ENCODE measurements around the gene GHR.

The GHR gene

DNA sequence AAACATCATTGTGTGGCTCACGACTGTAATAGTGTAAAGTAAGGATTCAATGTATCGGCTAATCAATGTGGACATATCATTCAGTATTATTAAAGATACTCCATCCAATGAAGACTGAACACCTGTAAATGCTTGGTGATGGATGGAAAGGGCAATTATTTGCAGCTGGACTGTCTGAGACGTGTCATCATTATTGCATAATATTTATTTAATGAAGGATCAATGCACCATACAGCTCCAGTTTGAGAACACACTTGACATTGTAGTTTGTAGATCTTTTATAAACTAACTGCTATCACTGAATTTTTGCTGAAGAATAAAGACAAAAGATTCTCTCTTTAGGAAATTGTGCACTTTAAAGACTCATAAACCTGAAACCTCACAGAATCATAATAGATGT lies 215.7 kb downstream of the GHR start:
- TF ChIP-seq, protein P1, sequence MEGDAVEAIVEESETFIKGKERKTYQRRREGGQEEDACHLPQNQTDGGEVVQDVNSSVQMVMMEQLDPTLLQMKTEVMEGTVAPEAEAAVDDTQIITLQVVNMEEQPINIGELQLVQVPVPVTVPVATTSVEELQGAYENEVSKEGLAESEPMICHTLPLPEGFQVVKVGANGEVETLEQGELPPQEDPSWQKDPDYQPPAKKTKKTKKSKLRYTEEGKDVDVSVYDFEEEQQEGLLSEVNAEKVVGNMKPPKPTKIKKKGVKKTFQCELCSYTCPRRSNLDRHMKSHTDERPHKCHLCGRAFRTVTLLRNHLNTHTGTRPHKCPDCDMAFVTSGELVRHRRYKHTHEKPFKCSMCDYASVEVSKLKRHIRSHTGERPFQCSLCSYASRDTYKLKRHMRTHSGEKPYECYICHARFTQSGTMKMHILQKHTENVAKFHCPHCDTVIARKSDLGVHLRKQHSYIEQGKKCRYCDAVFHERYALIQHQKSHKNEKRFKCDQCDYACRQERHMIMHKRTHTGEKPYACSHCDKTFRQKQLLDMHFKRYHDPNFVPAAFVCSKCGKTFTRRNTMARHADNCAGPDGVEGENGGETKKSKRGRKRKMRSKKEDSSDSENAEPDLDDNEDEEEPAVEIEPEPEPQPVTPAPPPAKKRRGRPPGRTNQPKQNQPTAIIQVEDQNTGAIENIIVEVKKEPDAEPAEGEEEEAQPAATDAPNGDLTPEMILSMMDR (IDR thresholded peaks at IDR 0.05), result no peak

DNA sequence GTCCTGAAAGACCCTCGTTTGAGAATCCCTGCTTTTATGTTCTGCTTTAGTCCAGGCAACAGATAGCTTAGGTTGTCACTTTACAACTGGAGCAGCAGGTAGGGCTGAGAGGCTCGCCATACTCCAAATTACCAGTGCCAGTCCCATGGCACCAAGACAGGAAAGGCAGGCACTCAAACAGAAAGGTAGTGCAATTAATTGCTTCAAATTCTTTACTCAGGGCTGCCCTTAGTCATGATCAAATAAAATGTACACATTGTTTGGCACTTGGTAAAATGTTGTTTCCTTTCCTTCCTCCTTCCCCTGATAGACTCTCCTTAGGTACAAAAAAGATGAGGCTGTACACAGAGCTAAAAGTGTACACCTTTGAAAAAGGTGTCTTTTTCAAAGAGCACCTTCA lies 217.6 kb downstream of the GHR start:
- TF ChIP-seq, protein P1 (IDR thresholded peaks at IDR 0.05), result no peak

DNA sequence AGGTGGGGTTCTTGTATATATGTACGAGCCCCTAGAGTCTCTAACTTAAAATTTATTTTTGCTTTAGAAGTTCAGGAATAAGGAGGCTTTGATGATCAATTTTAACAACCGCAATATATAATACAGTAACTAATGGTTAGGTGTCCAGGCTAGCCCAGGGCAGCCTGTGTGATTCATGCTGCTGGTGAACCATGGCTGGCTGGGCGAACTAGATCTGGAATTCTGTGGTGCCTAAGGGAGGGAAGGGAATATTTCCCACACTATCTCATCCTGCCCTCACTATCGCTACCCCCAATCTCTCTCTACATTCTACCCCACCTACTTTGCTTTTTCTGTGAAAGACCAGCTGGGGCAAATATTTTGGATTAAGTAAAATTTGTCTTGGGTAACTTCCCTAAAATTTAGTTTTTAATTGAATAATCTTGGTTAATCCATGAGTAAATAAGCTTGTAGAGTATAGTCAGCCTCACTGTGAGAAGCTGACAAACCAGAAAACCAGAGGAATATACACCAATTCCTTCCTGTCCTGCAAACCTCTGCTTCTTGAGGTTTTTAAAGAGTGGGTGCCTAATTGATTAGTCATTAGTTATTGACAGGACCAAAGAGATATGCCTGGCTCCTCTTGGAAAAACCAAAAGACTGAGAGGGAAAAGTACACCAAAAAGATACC lies 218.2 kb downstream of the GHR start:
- TF ChIP-seq, protein P1 (IDR thresholded peaks at IDR 0.05), result no peak

DNA sequence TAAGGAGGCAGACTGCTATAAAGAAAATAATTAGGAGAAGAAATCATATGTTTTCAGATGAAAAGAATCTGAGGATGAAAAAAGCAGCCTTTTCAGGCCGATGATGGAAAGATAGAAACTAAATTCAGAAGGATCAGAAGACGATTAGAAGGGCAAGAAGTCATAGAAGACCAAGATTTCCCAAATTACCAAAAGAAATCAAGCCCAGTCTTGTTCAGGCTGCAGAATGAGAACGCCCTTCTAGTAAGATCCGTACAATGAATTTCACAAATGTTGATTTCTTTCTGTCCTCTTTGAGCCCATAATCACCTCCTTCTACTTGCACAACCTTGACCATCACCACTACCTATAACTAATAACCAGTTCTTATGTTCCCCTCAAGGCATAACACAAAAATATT lies 218.8 kb downstream of the GHR start:
- TF ChIP-seq, protein P1 (IDR thresholded peaks at IDR 0.05), result no peak

DNA sequence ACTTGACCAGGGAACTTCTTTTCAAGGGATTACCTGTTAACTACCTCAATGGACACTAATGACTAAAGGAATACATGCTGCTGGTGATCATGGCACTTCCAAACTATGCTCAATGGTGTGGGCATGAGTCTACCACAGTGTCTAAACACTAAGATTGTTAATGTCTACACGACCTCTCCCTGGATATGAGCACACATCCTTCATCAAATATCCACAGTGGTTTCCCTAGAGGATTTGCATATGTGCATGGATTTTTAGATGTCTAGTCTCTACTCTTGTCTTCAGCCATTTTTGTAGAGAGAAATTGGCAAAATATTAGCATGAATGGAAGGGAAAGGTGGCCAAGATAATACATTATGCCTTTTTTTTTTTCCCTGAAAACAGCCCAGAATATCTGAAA lies 220.1 kb downstream of the GHR start:
- TF ChIP-seq, protein P1 (IDR thresholded peaks at IDR 0.05), result no peak

DNA sequence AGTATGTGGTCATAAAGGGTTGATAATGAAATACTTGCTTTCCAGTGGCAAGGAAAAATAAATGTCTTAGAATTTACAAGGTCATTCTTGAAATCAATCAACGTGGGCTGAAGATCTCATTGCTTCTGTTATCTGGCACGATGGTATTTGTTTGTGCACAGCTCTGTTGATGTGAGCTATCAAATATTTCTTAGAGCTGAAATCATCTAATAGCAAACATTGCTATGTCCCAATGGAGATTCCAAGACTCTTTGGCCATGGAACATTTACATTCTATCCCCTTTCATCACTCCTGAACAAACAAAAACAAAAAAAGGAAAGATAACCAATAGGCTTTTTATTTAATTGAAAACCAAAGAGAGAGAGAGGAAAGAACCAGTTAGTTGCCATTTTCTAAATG lies 221.9 kb downstream of the GHR start:
- TF ChIP-seq, protein P1 (IDR thresholded peaks at IDR 0.05), result no peak

DNA sequence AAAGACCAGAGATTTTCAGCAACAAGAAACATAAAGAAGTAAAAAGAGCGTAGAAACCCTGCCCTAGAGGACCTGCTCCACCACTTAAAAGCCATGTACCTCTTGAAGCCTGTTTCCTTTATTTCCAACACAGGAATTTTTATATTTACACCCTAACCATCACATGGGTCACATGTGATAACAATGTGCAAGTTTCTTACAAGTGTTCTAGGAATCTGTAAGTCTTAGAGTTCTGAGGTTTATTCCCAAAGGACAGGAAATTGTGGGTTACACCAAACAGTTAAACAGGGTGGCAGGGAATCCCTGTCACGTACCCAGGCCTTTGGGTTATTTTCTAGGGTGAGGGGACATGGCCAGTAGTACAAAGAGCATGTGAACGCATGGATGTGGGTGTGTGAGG lies 224.8 kb downstream of the GHR start:
- TF ChIP-seq, protein P1 (IDR thresholded peaks at IDR 0.05), result no peak

DNA sequence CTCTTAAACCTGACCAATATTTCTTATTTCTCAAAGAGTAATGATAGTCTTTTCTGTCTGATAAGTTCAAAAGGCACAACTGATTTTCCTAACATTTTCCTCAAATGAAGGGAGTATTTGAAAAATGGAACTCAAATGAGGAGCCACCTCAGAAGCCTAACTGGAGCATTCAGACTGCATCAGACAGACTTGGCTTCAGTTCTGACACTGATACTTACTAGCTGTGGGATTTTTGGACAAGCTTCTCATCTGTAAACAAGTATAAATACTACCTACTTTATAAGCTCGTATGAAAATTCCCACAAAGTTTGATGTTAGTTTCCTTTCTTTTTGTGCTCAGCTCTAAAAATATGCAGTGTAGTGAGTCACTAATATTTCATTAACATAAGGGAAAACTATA lies 225.7 kb downstream of the GHR start:
- TF ChIP-seq, protein P1 (IDR thresholded peaks at IDR 0.05), result no peak

Measured in LNCAP (cell line).